A673 (cell line): ENCODE measurements around the gene STK38L. TPM values are rescaled to one million over a fixed set of nuclear protein-coding genes. Genes with fewer than 3 reads are reported as not detected.

ENCODE experiments used
- BruUV-seq: library from RNA; stranded (reverse); fragments of 400-500 nt; replicated peaks from 2 replicates; lab custom pipeline; 2021; lab: Mats Ljungman, UMichigan
- CTCF ChIA-PET: fragments of 300-600 bp; sonication (Branson Sonifier 250); formaldehyde crosslinking; loops from one replicate; lab custom pipeline; 2022; ENCODE audit warnings: antibody characterized with exemption; lab: Charles Lee
- POLR2A ChIA-PET: fragments of 300-600 bp; sonication (Branson Sonifier 250); formaldehyde crosslinking; loops from one replicate; lab custom pipeline; 2022; ENCODE audit warnings: antibody characterized with exemption; ENCODE audit not compliant: low non-redundant PET; lab: Charles Lee
- DNase-seq: peaks from one replicate; pipeline ENCODE4 v3.0.0-alpha.2; 2015; ENCODE audit warnings: low spot score
- H3K27ac ChIP-seq: fragments of 200-600 bp; sonication (generic); 2 replicates; pipeline ENCODE4 v1.5.1; 2016; ENCODE audit warnings: mixed run types, low read depth, mild to moderate bottlenecking, mixed read lengths, antibody characterized with exemption, low read length; ENCODE audit not compliant: poor library complexity, severe bottlenecking
- H3K27me3 ChIP-seq: fragments of 200-600 bp; sonication (generic); replicated peaks from 2 replicates; pipeline ENCODE4 v1.6.1; 2017; ENCODE audit warnings: mixed run types, low read depth, mild to moderate bottlenecking, mixed read lengths, antibody characterized with exemption, low read length; ENCODE audit not compliant: insufficient read depth, poor library complexity
- H3K36me3 ChIP-seq: fragments of 200-600 bp; sonication (generic); 2 replicates; pipeline ENCODE4 v1.6.1; 2016; ENCODE audit warnings: mixed run types, mild to moderate bottlenecking, mixed read lengths, antibody characterized with exemption, low read length; ENCODE audit not compliant: insufficient read depth, poor library complexity, severe bottlenecking
- H3K4me1 ChIP-seq: fragments of 200-600 bp; sonication (generic); 2 replicates; pipeline ENCODE4 v1.6.1; 2017; ENCODE audit warnings: mixed run types, mild to moderate bottlenecking, mixed read lengths, antibody characterized with exemption, low read length; ENCODE audit not compliant: insufficient read depth, poor library complexity, severe bottlenecking
- H3K4me3 ChIP-seq: fragments of 200-600 bp; sonication (generic); 2 replicates; pipeline ENCODE4 v1.5.1; 2016; ENCODE audit warnings: low read depth, mixed run types, mild to moderate bottlenecking, mixed read lengths, low read length; ENCODE audit not compliant: poor library complexity, severe bottlenecking
- H3K9me3 ChIP-seq: fragments of 200-600 bp; sonication (generic); 2 replicates; pipeline ENCODE4 v1.6.1; 2016; ENCODE audit warnings: mixed run types, low read depth, mild to moderate bottlenecking, mixed read lengths, antibody characterized with exemption, low read length; ENCODE audit not compliant: poor library complexity, severe bottlenecking
- CTCF ChIP-seq: fragments of 300-800, 200-600 bp; sonication (generic); conservative IDR thresholded peaks from 2 replicates; pipeline ENCODE4 v1.5.1; 2017; ENCODE audit warnings: low read depth, mild to moderate bottlenecking, antibody characterized with exemption, low read length, moderate library complexity, mixed read lengths
- EZH2 ChIP-seq: fragments of 200-600 bp; sonication (generic); IDR thresholded peaks from 2 replicates; pipeline ENCODE4 v1.6.1; 2017; ENCODE audit warnings: borderline replicate concordance, low read depth, mild to moderate bottlenecking, mixed read lengths, antibody characterized with exemption, low read length; ENCODE audit not compliant: poor library complexity, severe bottlenecking
- intact Hi-C: fragments of 100-400 bp; cut with micrococcal nuclease; formaldehyde crosslinking; loops from one replicate; pipeline ENCODE4 v1.10.0; 2022; ENCODE audit not compliant: unreplicated experiment
- total RNA-seq: library from RNA; stranded (reverse); gene quantifications from 2 replicates; pipeline ENCODE4 v1.2.3, GENCODE V29; 2021

The STK38L gene
- total RNA-seq, 1 experiment from 2014 or later = 21.0 TPM

GRCh38 chr12:27361372-27361771 lies 117.3 kb downstream of the STK38L start:
- intact Hi-C loops = no loop called here
- BruUV-seq = no TSS peak

GRCh38 chr12:27366621-27367020 lies 122.5 kb downstream of the STK38L start:
- no peak for TF ChIP-seq EZH2
- no peak for TF ChIP-seq CTCF
- no peaks in the 10 kb centered on the region for H3K27me3 ChIP-seq
- ChIA-PET POLR2A (no interaction called here), CTCF (no interaction called here)
- no peak for DNase-seq
- no TSS peak for BruUV-seq
- no peak overlapping the region for H3K4me3 ChIP-seq
- H3K36me3 ChIP-seq = no peaks in the 10 kb centered on the region
- no peak overlapping the region for H3K27ac ChIP-seq
- intact Hi-C loops = no loop called here
- H3K9me3 ChIP-seq = no peaks in the 10 kb centered on the region
- no peaks in the 10 kb centered on the region for H3K4me1 ChIP-seq

More at GRCh38 chr12:27361372-27361771, 117.3 kb downstream of the STK38L start:
- Histone ChIP-seq H3K27ac (no peak overlapping the region), H3K36me3 (no peaks in the 10 kb centered on the region), H3K9me3 (no peaks in the 10 kb centered on the region), H3K4me1 (no peaks in the 10 kb centered on the region), H3K4me3 (no peak overlapping the region), H3K27me3 (no peaks in the 10 kb centered on the region)
- POLR2A ChIA-PET = interaction anchor here (0.7 kb wide), 1 partner anchor 113 kb away, joined by 4 read pairs; no protein-coding TSS in a partner anchor
- CTCF ChIA-PET = interaction anchor here (0.7 kb wide), 1 partner anchor 1262 kb away, joined by 5 read pairs; no protein-coding TSS in a partner anchor
- TF ChIP-seq EZH2 = no peak
- TF ChIP-seq CTCF = no peak
- no peak for DNase-seq

- no TSS peak for BruUV-seq
- intact Hi-C loops = no loop called here
- H3K36me3 ChIP-seq = no peaks in the 10 kb centered on the region
- no peak for TF ChIP-seq CTCF
- TF ChIP-seq EZH2 = no peak
- CTCF ChIA-PET = no interaction called here
- H3K4me3 ChIP-seq = no peak overlapping the region
- no peak overlapping the region for H3K27ac ChIP-seq
- no peak for DNase-seq
- H3K9me3 ChIP-seq = no peaks in the 10 kb centered on the region
- H3K4me1 ChIP-seq = no peaks in the 10 kb centered on the region
- H3K27me3 ChIP-seq = no peaks in the 10 kb centered on the region
- POLR2A ChIA-PET = no interaction called here
Measured at GRCh38 chr12:27367078-27367477, 123.0 kb downstream of the STK38L start.

Other genes starting within 250 kb of the STK38L start
- gene TM7SF3, start 229.9 kb upstream of the STK38L start, total RNA-seq = 51.1 and 53.5 TPM in 2 replicates
- gene MED21, start 221.7 kb upstream of the STK38L start, total RNA-seq = 49.0 and 49.6 TPM in 2 replicates
- gene C12orf71, start 161.7 kb upstream of the STK38L start, total RNA-seq = not detected in 2 replicates
- 10.2 and 10.3 TPM in 2 replicates for gene BMAL2, start 88.5 kb downstream of the STK38L start, total RNA-seq
- not detected in 2 replicates for gene SMCO2, start 202.4 kb downstream of the STK38L start, total RNA-seq